IMR-90 (cell line): ENCODE results near the gene RNF130. TPM values are rescaled to one million over a fixed set of nuclear protein-coding genes. Genes with fewer than 3 reads are reported as not detected.

Experiments used
- ATAC-seq: fragments of 200-7000 bp; cut with Tn5 transposase; 2 replicates; pipeline ENCODE4 v1.9.1; 2020; ENCODE audit warnings: low read depth, mild to moderate bottlenecking, moderate library complexity
- BruUV-seq: library from RNA; stranded (reverse); fragments of 400-500 nt; replicated peaks from 2 replicates; lab custom pipeline; 2021; lab: Mats Ljungman, UMichigan
- CTCF ChIA-PET: fragments of 300-600 bp; formaldehyde crosslinking; extraction: SDS; loops from one replicate; lab custom pipeline; 2021; ENCODE audit warnings: antibody characterized with exemption; lab: Yijun Ruan, JAX
- POLR2A ChIA-PET: fragments of 300-600 bp; sonication (Branson Sonifier 250); formaldehyde crosslinking; loops from one replicate; lab custom pipeline; 2022; ENCODE audit warnings: antibody characterized with exemption; ENCODE audit not compliant: unreplicated experiment; lab: Charles Lee
- DNase-seq: peaks from one replicate; pipeline ENCODE4 v3.0.0; 2013
- H2AFZ ChIP-seq: replicated peaks from 2 replicates; pipeline ENCODE3; 2013; ENCODE audit warnings: low read length, mild to moderate bottlenecking; ENCODE audit not compliant: poor library complexity
- H2AK5ac ChIP-seq: 2 replicates; pipeline ENCODE4 v1.6.1; 2013; ENCODE audit warnings: low read depth, low read length, inconsistent platforms
- H2AK9ac ChIP-seq: replicated peaks from 2 replicates; pipeline ENCODE3; 2013; ENCODE audit warnings: mild to moderate bottlenecking, low read depth, low read length, moderate library complexity; ENCODE audit not compliant: poor library complexity
- H2BK120ac ChIP-seq: 2 replicates; pipeline ENCODE4 v1.6.1; 2013; ENCODE audit warnings: low read depth, low read length, inconsistent platforms
- H2BK15ac ChIP-seq: 3 replicates; pipeline ENCODE4 v1.6.1; 2013; ENCODE audit warnings: low read depth, low read length, inconsistent platforms
- H2BK20ac ChIP-seq: 2 replicates; pipeline ENCODE4 v1.6.1; 2013; ENCODE audit warnings: low read depth, mild to moderate bottlenecking, inconsistent platforms, low read length, moderate library complexity
- H2BK5ac ChIP-seq: 2 replicates; pipeline ENCODE4 v1.6.1; 2013; ENCODE audit warnings: mild to moderate bottlenecking, low read depth, low read length, inconsistent platforms; ENCODE audit not compliant: poor library complexity, severe bottlenecking
- H3K14ac ChIP-seq: replicated peaks from 2 replicates; pipeline ENCODE4 v1.6.1; 2013; ENCODE audit warnings: low read depth, low read length, inconsistent platforms
- H3K18ac ChIP-seq: 2 replicates; pipeline ENCODE4 v1.6.1; 2013; ENCODE audit warnings: low read depth, low read length, control low read depth
- H3K23ac ChIP-seq: 2 replicates; pipeline ENCODE4 v1.6.1; 2013; ENCODE audit warnings: low read depth, low read length, inconsistent platforms
- H3K27ac ChIP-seq: 2 replicates; pipeline ENCODE4 v1.5.1; 2013; ENCODE audit warnings: mild to moderate bottlenecking, control low read depth, low read length; ENCODE audit not compliant: insufficient read depth
- H3K27me3 ChIP-seq: 2 replicates; pipeline ENCODE4 v1.6.1; 2013; ENCODE audit warnings: low read length; ENCODE audit not compliant: control insufficient read depth, insufficient read depth
- H3K36me3 ChIP-seq: 2 replicates; pipeline ENCODE4 v1.6.1; 2013; ENCODE audit warnings: low read length, mixed read lengths; ENCODE audit not compliant: control insufficient read depth, insufficient read depth
- H3K4ac ChIP-seq: 2 replicates; pipeline ENCODE4 v1.6.1; 2013; ENCODE audit warnings: low read depth, low read length, inconsistent platforms
- H3K4me1 ChIP-seq: 2 replicates; pipeline ENCODE4 v1.6.1; 2013; ENCODE audit warnings: low read length, mixed read lengths; ENCODE audit not compliant: control insufficient read depth, insufficient read depth
- H3K4me2 ChIP-seq: 2 replicates; pipeline ENCODE4 v1.6.1; 2013; ENCODE audit warnings: low read depth, mild to moderate bottlenecking, control low read depth, low read length, moderate library complexity
- H3K4me3 ChIP-seq: 2 replicates; pipeline ENCODE4 v1.5.1; 2013; ENCODE audit warnings: low read depth, mild to moderate bottlenecking, control low read depth, low read length, moderate library complexity; ENCODE audit not compliant: insufficient read depth
- H3K56ac ChIP-seq: 2 replicates; pipeline ENCODE4 v1.6.1; 2013; ENCODE audit warnings: low read length, inconsistent platforms; ENCODE audit not compliant: insufficient read depth; ENCODE audit errors: extremely low read depth
- H3K79me1 ChIP-seq, 2 experiments: 2 replicates each; pipeline ENCODE4 v1.6.1; 2013; ENCODE audit warnings: low read length in 2 of 2, inconsistent platforms in 1 of 2, low read depth in 1 of 2
- H3K9ac ChIP-seq: 2 replicates; pipeline ENCODE4 v1.6.1; 2013; ENCODE audit warnings: low read depth, low read length, control low read depth
- H3K9me1 ChIP-seq: 2 replicates; pipeline ENCODE4 v1.6.1; 2013; ENCODE audit warnings: low read length, inconsistent platforms; ENCODE audit not compliant: insufficient read depth
- H3K9me3 ChIP-seq: 2 replicates; pipeline ENCODE4 v1.6.1; 2013; ENCODE audit warnings: low read length; ENCODE audit not compliant: control insufficient read depth, insufficient read depth
- H4K20me1 ChIP-seq: 2 replicates; pipeline ENCODE4 v1.6.1; 2013; ENCODE audit warnings: low read length, inconsistent platforms; ENCODE audit not compliant: insufficient read depth
- H4K5ac ChIP-seq: 2 replicates; pipeline ENCODE4 v1.6.1; 2013; ENCODE audit warnings: mild to moderate bottlenecking, low read depth, low read length, control low read depth
- H4K8ac ChIP-seq, 2 experiments: 2 replicates each; pipeline ENCODE4 v1.6.1; 2013; ENCODE audit warnings: low read depth in 2 of 2, low read length in 2 of 2, control low read depth in 1 of 2, inconsistent platforms in 1 of 2
- H4K91ac ChIP-seq: 2 replicates; pipeline ENCODE4 v1.6.1; 2013; ENCODE audit warnings: low read depth, low read length, inconsistent platforms; ENCODE audit not compliant: insufficient read depth
- BHLHE40 ChIP-seq: fragments of 150-350 bp; IDR thresholded peaks from 2 replicates; pipeline ENCODE4 v1.6.1; 2016; ENCODE audit warnings: mild to moderate bottlenecking, low read depth, low read length
- CEBPB ChIP-seq: IDR thresholded peaks from 2 replicates; pipeline ENCODE4 v1.6.1; 2012; ENCODE audit warnings: low read depth, low read length, improper control_type of control experiment
- CHD1 ChIP-seq: IDR thresholded peaks from 2 replicates; pipeline ENCODE4 v1.6.1; 2012; ENCODE audit warnings: low read depth, low read length, improper control_type of control experiment
- FOS ChIP-seq: fragments of 150-350 bp; IDR thresholded peaks from 2 replicates; pipeline ENCODE4 v1.6.1; 2016; ENCODE audit warnings: low read depth, low read length
- MAFK ChIP-seq: IDR thresholded peaks from 2 replicates; pipeline ENCODE4 v1.6.1; 2012; ENCODE audit warnings: low read depth, low read length, improper control_type of control experiment
- MAZ ChIP-seq: IDR thresholded peaks from 2 replicates; pipeline ENCODE4 v1.6.1; 2012; ENCODE audit warnings: low read depth, mild to moderate bottlenecking, low read length, improper control_type of control experiment, moderate library complexity, borderline replicate concordance
- MXI1 ChIP-seq: IDR thresholded peaks from 2 replicates; pipeline ENCODE4 v1.6.1; 2012; ENCODE audit warnings: low read depth, mild to moderate bottlenecking, low read length, moderate library complexity, borderline replicate concordance
- NFE2L2 ChIP-seq: fragments of 150-350 bp; IDR thresholded peaks from 2 replicates; pipeline ENCODE4 v1.6.1; 2016; ENCODE audit warnings: low read depth, mild to moderate bottlenecking, low read length
- POLR2A ChIP-seq: IDR thresholded peaks from 2 replicates; pipeline ENCODE4 v1.6.1; 2012; ENCODE audit warnings: mild to moderate bottlenecking, low read depth, low read length
- RAD21 ChIP-seq: IDR thresholded peaks from 2 replicates; pipeline ENCODE4 v1.6.1; 2012; ENCODE audit warnings: low read length, improper control_type of control experiment
- RCOR1 ChIP-seq: IDR thresholded peaks from 2 replicates; pipeline ENCODE4 v1.6.1; 2012; ENCODE audit warnings: mild to moderate bottlenecking, low read length, improper control_type of control experiment; ENCODE audit not compliant: insufficient replicate concordance
- RFX5 ChIP-seq: IDR thresholded peaks from 2 replicates; pipeline ENCODE4 v1.8.0; 2012; ENCODE audit warnings: low read depth, mild to moderate bottlenecking, low read length, moderate library complexity
- SMC3 ChIP-seq: fragments of 150-350 bp; IDR thresholded peaks from 2 replicates; pipeline ENCODE4 v1.6.1; 2016; ENCODE audit warnings: low read depth, mild to moderate bottlenecking, antibody characterized with exemption, low read length, moderate library complexity
- WGBS, 2 experiments: methylation state at CpG; one replicate each; pipeline versions ENCODE4 v1.1.5 to v1.1.7; 2013; ENCODE audit warnings: missing lambda C conversion rate in 2 of 2; ENCODE audit not compliant: insufficient read length in 1 of 2; ENCODE audit errors: extremely low coverage in 2 of 2; 5-methylcytosine and 5-hydroxymethylcytosine counted together
- dilution Hi-C: fragments of 300-500 bp; cut with HindIII; formaldehyde crosslinking; loops from one replicate; pipeline ENCODE4 v1.14.3; 2018; ENCODE audit warnings: low sequenced_read_pairs; ENCODE audit not compliant: unreplicated experiment
- in situ Hi-C: fragments of 300-500 bp; cut with MboI; formaldehyde crosslinking; loops from 3 replicates; pipeline ENCODE4 v1.14.3; 2019; ENCODE audit warnings: low sequenced_read_pairs, inconsistent platforms, mixed read lengths
- intact Hi-C: fragments of 100-400 bp; cut with micrococcal nuclease; formaldehyde crosslinking; loops from 2 replicates; pipeline ENCODE4 v1.10.0; 2022
- polyA plus RNA-seq, 3 experiments: library from polyadenylated mRNA; depleted of rRNA; stranded (reverse); fragments of >200 nt; gene quantifications; 2 replicates each; pipeline ENCODE4 v1.2.3, GENCODE V29; 2012; ENCODE audit warnings: low replicate concordance in 1 of 3
- total RNA-seq: library from RNA; depleted of rRNA; stranded (reverse); fragments of >200 nt; gene quantifications from 2 replicates; pipeline ENCODE4 v1.2.3, GENCODE V29; 2012
- TF ChIP-seq, protein P1 (sequence below): fragments of 150-350 bp; IDR thresholded peaks from 2 replicates; pipeline ENCODE4 v1.6.1; 2016; ENCODE audit warnings: low read depth, mild to moderate bottlenecking, low read length, moderate library complexity, borderline replicate concordance
- TF ChIP-seq, protein P2 (sequence below): fragments of 150-350 bp; IDR thresholded peaks from 2 replicates; pipeline ENCODE4 v1.6.1; 2017; ENCODE audit warnings: mild to moderate bottlenecking, antibody characterized with exemption, low read length, low read depth
- TF ChIP-seq, protein P3 (sequence below): conservative IDR thresholded peaks from 2 replicates; pipeline ENCODE4 v1.5.1; 2012; ENCODE audit warnings: mild to moderate bottlenecking, low read depth, low read length, improper control_type of control experiment

Gene RNF130
- total and polyA plus RNA-seq, 2 of the 4 experiments (the other 2 are of a cell fraction): 12.9 to 21.7 TPM

DNA sequence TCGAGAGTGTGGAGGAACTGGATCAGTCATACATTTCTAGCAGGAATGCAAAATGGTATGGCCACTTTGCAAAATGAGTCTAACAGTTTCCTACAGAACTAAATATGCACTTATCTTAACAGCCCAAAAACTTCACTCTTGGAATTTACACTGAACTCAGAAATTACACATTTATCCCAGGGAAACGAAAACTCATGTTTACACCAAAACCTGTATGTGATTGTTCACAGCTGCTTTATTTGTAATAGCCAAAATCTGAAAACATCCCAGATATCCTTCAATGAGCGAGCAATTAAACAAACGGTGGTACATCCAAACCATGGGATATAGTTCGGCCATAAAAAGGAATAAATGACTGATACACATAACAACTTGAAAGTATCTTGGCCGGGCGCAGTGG is 62.0 kb downstream of the RNF130 start:
- Histone ChIP-seq H2AK9ac (no peak overlapping the region), H3K4ac (no peak overlapping the region), H3K4me2 (no peak overlapping the region; the same call in 1 of the 2 replicates), H2BK20ac (no peak overlapping the region), H2BK15ac (no peak overlapping the region), H3K9me1 (no peaks in the 10 kb centered on the region; the same call in 1 of the 2 replicates), H2AK5ac (no peak overlapping the region), H3K4me1 (peaks cover 2% of the 10 kb centered on the region; the same call in 1 of the 2 replicates), H4K5ac (no peak overlapping the region), H2BK120ac (no peak overlapping the region), H4K8ac (no peak overlapping the region), H3K9me3 (no peaks in the 10 kb centered on the region), H4K91ac (no peak overlapping the region), H4K20me1 (no peaks in the 10 kb centered on the region), H2AFZ (no peak overlapping the region), H3K14ac (no peak overlapping the region), H3K9ac (no peak overlapping the region), H3K4me3 (no peak overlapping the region), H3K56ac (no peak overlapping the region), H2BK5ac (no peak overlapping the region), H3K18ac (no peak overlapping the region), H3K23ac (no peak overlapping the region), H3K27ac (no peak overlapping the region), H3K36me3 (peaks cover 4% of the 10 kb centered on the region; the same call in 1 of the 2 replicates), H3K27me3 (no peaks in the 10 kb centered on the region), H3K79me1 (no peaks in the 10 kb centered on the region)
- 20% methylated on average over 1 of the region's 7 CpGs; no CpG with 5 or more reads in 1 of the 2 experiments for WGBS, 2 experiments
- CTCF ChIA-PET: no interaction called here
- no peak for DNase-seq
- dilution Hi-C loops: no loop called here
- POLR2A ChIA-PET: no interaction called here
- no TSS peak for BruUV-seq
- no peak; the same call in 1 of the 2 replicates for ATAC-seq
- intact Hi-C loops: no loop called here
- in situ Hi-C loops: no loop called here
- TF ChIP-seq RCOR1 (no peak), MAZ (no peak), FOS (no peak), NFE2L2 (no peak), SMC3 (no peak), POLR2A (no peak), MXI1 (no peak), MAFK (no peak), RFX5 (no peak), CEBPB (no peak), BHLHE40 (no peak), CHD1 (no peak), RAD21 (no peak)
- TF ChIP-seq, protein P1, sequence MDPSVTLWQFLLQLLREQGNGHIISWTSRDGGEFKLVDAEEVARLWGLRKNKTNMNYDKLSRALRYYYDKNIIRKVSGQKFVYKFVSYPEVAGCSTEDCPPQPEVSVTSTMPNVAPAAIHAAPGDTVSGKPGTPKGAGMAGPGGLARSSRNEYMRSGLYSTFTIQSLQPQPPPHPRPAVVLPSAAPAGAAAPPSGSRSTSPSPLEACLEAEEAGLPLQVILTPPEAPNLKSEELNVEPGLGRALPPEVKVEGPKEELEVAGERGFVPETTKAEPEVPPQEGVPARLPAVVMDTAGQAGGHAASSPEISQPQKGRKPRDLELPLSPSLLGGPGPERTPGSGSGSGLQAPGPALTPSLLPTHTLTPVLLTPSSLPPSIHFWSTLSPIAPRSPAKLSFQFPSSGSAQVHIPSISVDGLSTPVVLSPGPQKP: no peak
- TF ChIP-seq, protein P2, sequence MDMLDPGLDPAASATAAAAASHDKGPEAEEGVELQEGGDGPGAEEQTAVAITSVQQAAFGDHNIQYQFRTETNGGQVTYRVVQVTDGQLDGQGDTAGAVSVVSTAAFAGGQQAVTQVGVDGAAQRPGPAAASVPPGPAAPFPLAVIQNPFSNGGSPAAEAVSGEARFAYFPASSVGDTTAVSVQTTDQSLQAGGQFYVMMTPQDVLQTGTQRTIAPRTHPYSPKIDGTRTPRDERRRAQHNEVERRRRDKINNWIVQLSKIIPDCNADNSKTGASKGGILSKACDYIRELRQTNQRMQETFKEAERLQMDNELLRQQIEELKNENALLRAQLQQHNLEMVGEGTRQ: no peak
- TF ChIP-seq, protein P3, sequence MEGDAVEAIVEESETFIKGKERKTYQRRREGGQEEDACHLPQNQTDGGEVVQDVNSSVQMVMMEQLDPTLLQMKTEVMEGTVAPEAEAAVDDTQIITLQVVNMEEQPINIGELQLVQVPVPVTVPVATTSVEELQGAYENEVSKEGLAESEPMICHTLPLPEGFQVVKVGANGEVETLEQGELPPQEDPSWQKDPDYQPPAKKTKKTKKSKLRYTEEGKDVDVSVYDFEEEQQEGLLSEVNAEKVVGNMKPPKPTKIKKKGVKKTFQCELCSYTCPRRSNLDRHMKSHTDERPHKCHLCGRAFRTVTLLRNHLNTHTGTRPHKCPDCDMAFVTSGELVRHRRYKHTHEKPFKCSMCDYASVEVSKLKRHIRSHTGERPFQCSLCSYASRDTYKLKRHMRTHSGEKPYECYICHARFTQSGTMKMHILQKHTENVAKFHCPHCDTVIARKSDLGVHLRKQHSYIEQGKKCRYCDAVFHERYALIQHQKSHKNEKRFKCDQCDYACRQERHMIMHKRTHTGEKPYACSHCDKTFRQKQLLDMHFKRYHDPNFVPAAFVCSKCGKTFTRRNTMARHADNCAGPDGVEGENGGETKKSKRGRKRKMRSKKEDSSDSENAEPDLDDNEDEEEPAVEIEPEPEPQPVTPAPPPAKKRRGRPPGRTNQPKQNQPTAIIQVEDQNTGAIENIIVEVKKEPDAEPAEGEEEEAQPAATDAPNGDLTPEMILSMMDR: no peak
